ENCODE data around the gene TUBB. TPM values are rescaled to one million over a fixed set of nuclear protein-coding genes. Genes with fewer than 3 reads are reported as not detected.
A peak's percentile ranks its signal among the peaks of the same experiment; 100 is the strongest.

Gene TUBB
- total RNA-seq, 1 donor from 2014 or later: 1,272 TPM

- DNase-seq (ENCODE audit: low spot score, unreplicated experiment): peak; percentile 84
- no peak overlapping the region for H3K27ac Mint-ChIP-seq
- H3K27me3 Mint-ChIP-seq: no peaks in the 10 kb centered on the region
- no peak overlapping the region for H3K4me3 Mint-ChIP-seq (ENCODE audit: low read depth)
- peak; percentile 95 for TF ChIP-seq CTCF (IDR thresholded peaks at IDR 0.05; ENCODE audit: unreplicated experiment)
- H3K4me1 Mint-ChIP-seq (ENCODE audit: low read depth): peaks cover 18% of the 10 kb centered on the region
- H3K36me3 Mint-ChIP-seq (ENCODE audit: insufficient read depth): peaks cover 12% of the 10 kb centered on the region
- no peaks in the 10 kb centered on the region for H3K9me3 Mint-ChIP-seq (ENCODE audit: low read depth)
Observed at GRCh38 chr6:30678964-30679726, 41.0 kb upstream of the TUBB start.

GRCh38 chr6:30679765-30680535 lies 40.2 kb upstream of the TUBB start:
- Mint-ChIP-seq H3K27me3 (no peaks in the 10 kb centered on the region), H3K9me3 (ENCODE audit: low read depth) (no peaks in the 10 kb centered on the region), H3K36me3 (ENCODE audit: insufficient read depth) (peaks cover 12% of the 10 kb centered on the region), H3K4me1 (ENCODE audit: low read depth) (peaks cover 21% of the 10 kb centered on the region), H3K4me3 (ENCODE audit: low read depth) (no peak overlapping the region), H3K27ac (no peak overlapping the region)
- no peak for DNase-seq (ENCODE audit: low spot score, unreplicated experiment)
- no peak for TF ChIP-seq CTCF (IDR thresholded peaks at IDR 0.05; ENCODE audit: unreplicated experiment)

- Mint-ChIP-seq H3K27me3 (no peaks in the 10 kb centered on the region), H3K4me3 (ENCODE audit: low read depth) (no peak overlapping the region), H3K4me1 (ENCODE audit: low read depth) (peaks cover 32% of the 10 kb centered on the region), H3K36me3 (ENCODE audit: insufficient read depth) (peaks cover 6% of the 10 kb centered on the region), H3K9me3 (ENCODE audit: low read depth) (no peaks in the 10 kb centered on the region), H3K27ac (no peak overlapping the region)
- no peak for DNase-seq (ENCODE audit: low spot score, unreplicated experiment)
- TF ChIP-seq CTCF (IDR thresholded peaks at IDR 0.05; ENCODE audit: unreplicated experiment): no peak
Observed at GRCh38 chr6:30681766-30682142, 38.4 kb upstream of the TUBB start.

- H3K9me3 Mint-ChIP-seq (ENCODE audit: low read depth): no peaks in the 10 kb centered on the region
- peaks cover 32% of the 10 kb centered on the region for H3K4me1 Mint-ChIP-seq (ENCODE audit: low read depth)
- H3K27ac Mint-ChIP-seq: peak overlapping the region; percentile 87
- no peaks in the 10 kb centered on the region for H3K27me3 Mint-ChIP-seq
- H3K36me3 Mint-ChIP-seq (ENCODE audit: insufficient read depth): peaks cover 6% of the 10 kb centered on the region
- no peak for TF ChIP-seq CTCF (IDR thresholded peaks at IDR 0.05; ENCODE audit: unreplicated experiment)
- DNase-seq (ENCODE audit: low spot score, unreplicated experiment): no peak
- peak overlapping the region; percentile 41 for H3K4me3 Mint-ChIP-seq (ENCODE audit: low read depth)
Observed at GRCh38 chr6:30682143-30683117, 37.7 kb upstream of the TUBB start.

All from progenitor cell of endocrine pancreas (in vitro differentiated cells).